GM10266 (cell line): ENCODE data around the gene ZBTB7A.

Experiments
- DNase-seq: peaks from one replicate; pipeline ENCODE4 v3.0.0; 2012; ENCODE audit errors: extremely low spot score
- CTCF ChIP-seq: IDR thresholded peaks from 2 replicates; pipeline ENCODE4 v1.5.1; 2012; ENCODE audit warnings: mild to moderate bottlenecking, low read depth; ENCODE audit not compliant: control insufficient read depth, insufficient read depth; ENCODE audit errors: missing control alignments

The ZBTB7A gene

GRCh38 chr19:4087787-4088679 is 21.3 kb upstream of the ZBTB7A start:
- TF ChIP-seq CTCF = no peak
- no peak for DNase-seq

DNA sequence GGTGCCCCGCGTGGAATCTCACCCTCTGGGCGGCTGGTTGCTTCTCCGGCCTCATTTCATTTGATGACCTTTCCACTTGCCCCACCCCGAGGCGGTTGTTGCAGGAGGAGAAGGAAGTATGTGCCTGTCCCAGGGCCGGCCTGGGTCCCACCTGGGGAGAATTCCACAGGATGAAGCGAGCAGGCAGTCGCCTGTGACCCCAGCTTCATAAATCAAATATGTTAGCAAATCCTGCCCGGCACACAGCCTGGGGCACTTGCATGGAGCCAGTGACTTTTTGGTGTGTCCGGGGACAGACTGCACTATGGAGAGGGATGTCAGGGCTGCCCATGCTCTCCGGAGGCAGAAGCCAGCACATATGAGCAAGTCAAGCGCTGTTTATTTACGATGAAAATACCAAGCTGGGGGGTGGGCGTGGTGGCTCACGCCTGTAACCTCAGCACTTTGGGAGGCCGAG is 19.7 kb upstream of the ZBTB7A start:
- no peak for DNase-seq
- TF ChIP-seq CTCF = no peak

- DNase-seq = no peak
- TF ChIP-seq CTCF = no peak
Measured at GRCh38 chr19:4084547-4084877, 17.8 kb upstream of the ZBTB7A start.

DNA sequence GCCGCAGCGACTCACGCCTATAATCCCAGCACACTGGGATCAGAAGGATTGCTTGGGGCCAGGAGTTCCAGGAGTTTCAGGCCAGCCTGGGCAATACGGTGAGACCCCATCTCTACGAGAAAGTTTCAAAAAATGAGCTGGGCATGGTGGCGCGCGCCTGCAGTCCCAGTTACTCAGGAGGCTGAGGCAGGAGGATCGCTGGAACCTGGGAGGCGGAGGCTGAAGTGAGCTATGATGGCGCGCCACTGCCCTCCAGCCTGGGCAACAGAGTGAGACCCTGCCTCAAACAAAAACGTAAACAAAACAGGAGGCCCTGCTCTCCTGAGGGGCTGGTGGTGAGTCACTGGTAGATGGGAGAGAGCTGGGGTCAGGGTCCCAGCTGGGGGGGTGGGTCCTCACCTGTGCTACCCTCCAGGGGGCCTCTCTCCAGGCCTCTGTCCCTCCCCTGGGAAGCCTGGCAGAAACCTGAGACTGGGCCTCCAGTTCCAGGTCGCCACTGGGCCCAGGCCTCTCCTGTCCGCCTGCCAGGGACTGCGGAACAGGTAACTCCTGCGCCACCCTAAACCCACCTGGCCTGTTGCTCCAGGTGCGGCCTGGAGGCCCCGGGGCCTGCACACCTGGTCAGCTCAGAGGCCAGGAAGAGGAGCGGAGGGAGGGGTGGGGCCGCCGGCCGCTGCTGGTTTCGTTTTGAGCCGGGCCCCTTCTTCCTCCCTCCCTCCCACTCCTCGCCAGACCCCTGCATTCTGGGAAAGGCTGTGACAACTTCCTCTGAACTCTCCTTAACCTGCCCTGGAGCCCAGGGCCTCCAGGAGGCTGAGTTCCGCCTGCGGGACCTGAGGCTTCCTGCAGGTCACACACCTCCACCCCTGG is 17.2 kb upstream of the ZBTB7A start:
- no peak for TF ChIP-seq CTCF
- peak; percentile 69 for DNase-seq

DNA sequence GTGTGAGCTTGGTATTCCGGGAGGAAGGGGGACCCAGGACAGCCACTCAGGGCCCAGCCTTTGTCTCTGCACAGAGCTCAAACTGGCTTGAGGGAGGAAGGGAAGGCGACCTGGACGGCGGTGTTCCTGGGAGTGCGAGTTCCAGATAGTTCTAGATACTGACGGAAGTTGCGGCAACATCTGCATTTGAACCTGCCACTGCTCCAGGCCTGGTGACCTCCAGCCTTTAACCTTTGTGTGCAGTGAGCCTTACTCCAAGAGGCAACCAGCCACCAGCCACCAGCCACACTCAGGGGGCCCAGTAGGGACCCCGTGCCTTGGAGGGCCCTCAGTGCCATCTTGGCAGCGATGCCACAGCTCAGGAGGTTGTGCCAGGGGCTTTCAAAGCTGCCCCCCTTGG is 15.5 kb upstream of the ZBTB7A start:
- TF ChIP-seq CTCF = no peak
- no peak for DNase-seq

DNA sequence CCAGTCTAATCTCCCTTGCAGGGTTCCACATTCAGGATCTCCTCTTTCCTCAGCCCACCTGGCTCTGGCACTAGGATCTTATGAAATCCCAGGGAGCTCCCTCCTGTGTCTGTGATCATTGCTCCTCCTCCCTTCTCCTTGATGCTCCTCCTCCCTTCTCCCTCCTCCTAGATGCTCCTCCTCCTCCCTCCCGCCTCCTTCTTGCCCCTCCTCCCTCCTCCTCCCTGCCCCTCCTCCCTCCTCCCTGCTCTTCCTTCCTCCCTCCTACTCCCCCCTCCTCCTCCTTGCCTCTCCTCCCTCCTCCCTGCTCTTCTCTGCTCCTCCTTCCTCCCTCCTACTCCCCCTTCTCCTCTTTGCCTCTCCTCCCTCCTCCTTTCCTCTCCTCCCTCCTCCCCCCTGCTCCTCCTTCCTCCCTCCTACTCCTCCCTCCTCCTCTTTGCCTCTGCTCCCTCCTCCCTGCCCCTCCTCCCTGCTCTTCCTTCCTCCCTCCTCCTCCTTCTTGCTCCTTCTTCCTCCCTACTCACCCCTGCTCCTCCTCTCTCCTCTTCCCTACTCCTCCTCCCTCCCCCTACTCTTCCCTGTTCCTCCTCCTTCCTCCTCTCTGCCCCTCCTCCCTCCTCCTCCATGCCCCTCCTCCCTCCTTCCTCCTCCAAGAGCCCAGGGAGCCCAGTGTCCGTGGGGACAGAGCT is 14.9 kb upstream of the ZBTB7A start:
- no peak for DNase-seq

More for the DNA sequence above, 14.9 kb upstream of the ZBTB7A start:
- TF ChIP-seq CTCF = no peak
